ENCODE data around the gene LSM14A. TPM values are rescaled to one million over a fixed set of nuclear protein-coding genes. Genes with fewer than 3 reads are reported as not detected.

The LSM14A gene
- total and polyA plus RNA-seq, 2 of the 8 experiments (the other 6 are each of a cell fraction or from before 2014, with no cell fraction given) = 117 to 195 TPM

DNA sequence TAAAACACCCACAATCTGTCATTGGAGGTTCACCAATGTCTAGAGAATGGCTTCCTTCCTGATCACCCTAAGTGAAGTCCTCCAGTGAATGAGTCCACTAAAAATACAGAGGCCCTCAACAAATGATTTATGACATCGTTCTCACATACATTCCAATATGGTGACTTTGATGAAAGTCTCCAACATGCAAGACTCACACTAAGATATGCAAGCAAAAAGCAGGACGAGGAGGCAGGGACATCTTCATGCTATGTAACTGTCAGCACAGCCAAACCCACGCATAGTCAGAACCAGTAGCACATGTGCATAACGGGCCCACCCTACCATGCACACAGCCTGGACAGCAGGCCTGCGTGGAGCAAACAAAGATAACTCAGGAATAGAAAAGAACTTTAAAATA is 16.6 kb upstream of the LSM14A start:
- POLR2A ChIA-PET (ENCODE audit: partially characterized antibody) = interaction anchor here (1.3 kb wide), 1 partner anchor 21 kb away, joined by 3 read pairs; no protein-coding TSS in a partner anchor
- Histone ChIP-seq H3K27me3 (replicated peaks in 1 of 4; ENCODE audit: control insufficient read depth in 3 of 4, extremely low read depth in 1 of 4, insufficient read depth in 3 of 4, low read length in 3 of 4) (no peaks in the 10 kb centered on the region), H2BK12ac (ENCODE audit: low read depth, low read length) (no peak overlapping the region), H3K4me1 (replicated peaks in 1 of 4; ENCODE audit: control insufficient read depth in 3 of 4, insufficient read depth in 4 of 4, low read length in 3 of 4) (no peaks in the 10 kb centered on the region), H2BK15ac (ENCODE audit: low read length) (no peak overlapping the region), H3K36me3 (ENCODE audit: control insufficient read depth in 2 of 4, insufficient read depth in 4 of 4, low read length in 3 of 4) (no peaks in the 10 kb centered on the region), H3K27ac (ENCODE audit: low read depth, low read length) (no peak overlapping the region), H3K4me2 (ENCODE audit: insufficient read depth in 1 of 2, low read depth in 2 of 2, low read length in 2 of 2) (no peak overlapping the region), H2AK5ac (ENCODE audit: low read depth, low read length) (no peak overlapping the region), H3K9me3 (ENCODE audit: insufficient read depth in 2 of 2, low read depth in 1 of 2, low read length in 1 of 2) (no peaks in the 10 kb centered on the region), H3K14ac (ENCODE audit: insufficient read length) (no peak overlapping the region), H4K8ac (ENCODE audit: extremely low read depth, insufficient read depth, low read length) (0 out of 2 replicates have a peak overlapping the region, but pooled peaks have one; percentile 25), H3K23ac (ENCODE audit: insufficient read length) (no peak overlapping the region), H3K56ac (replicated peaks; ENCODE audit: insufficient read length, low read depth, low read length) (no peak overlapping the region), H4K20me1 (replicated peaks in 1 of 2; ENCODE audit: control insufficient read depth in 1 of 2, insufficient read depth in 2 of 2, low read length in 2 of 2) (no peaks in the 10 kb centered on the region), H3K79me2 (ENCODE audit: control insufficient read depth in 1 of 2, insufficient read depth in 2 of 2, low read length in 2 of 2) (no peaks in the 10 kb centered on the region), H2BK5ac (ENCODE audit: low read depth, low read length) (no peak overlapping the region), H4K5ac (ENCODE audit: insufficient read length, low read depth, low read length) (no peak overlapping the region), H2AFZ (ENCODE audit: low read length) (no peak overlapping the region), H3K4me3 (ENCODE audit: extremely low read depth in 1 of 4, insufficient read depth in 2 of 4, low read depth in 3 of 4, low read length in 4 of 4) (no peak overlapping the region), H2BK120ac (replicated peaks; ENCODE audit: low read depth, low read length) (no peak overlapping the region), H3K18ac (ENCODE audit: extremely low read depth, low read length) (no peak overlapping the region), H2BK20ac (ENCODE audit: low read length) (no peak overlapping the region), H3K23me2 (ENCODE audit: low read depth, low read length) (no peaks in the 10 kb centered on the region), H3K9ac (replicated peaks in 1 of 4; ENCODE audit: extremely low read depth in 1 of 4, low read depth in 3 of 4, low read length in 3 of 4) (no peak overlapping the region), H4K91ac (replicated peaks; ENCODE audit: insufficient read length, low read length) (no peak overlapping the region), H3K79me1 (ENCODE audit: low read depth, low read length) (no peaks in the 10 kb centered on the region), H3K4ac (replicated peaks; ENCODE audit: insufficient read length, low read depth, low read length) (no peak overlapping the region)
- FAIRE-seq (no peak), DNase-seq (ENCODE audit: low read depth in 1 of 2, low spot score in 2 of 2) (no peak)
- CTCF ChIA-PET (ENCODE audit: partially characterized antibody) = interaction anchor here (1.5 kb wide), 1 partner anchor 10 kb away, joined by 6 read pairs; no protein-coding TSS in a partner anchor
- WGBS, 2 experiments (ENCODE audit: extremely low coverage in 1 of 2, insufficient coverage in 1 of 2, insufficient read length in 1 of 2, insufficient replicate concordance in 2 of 2, low coverage in 1 of 2, low lambda C conversion rate in 2 of 2, missing lambda C conversion rate in 1 of 2) = 86% methylated on average over 5 of the region's 5 CpGs; no CpG with 5 or more reads in 1 of the 2 experiments
- TF ChIP-seq POLR2AphosphoS5 (IDR thresholded peaks at IDR 0.05; ENCODE audit: low read depth, low read length) = no peak
